Measurements from ENCODE around the gene SEH1L. TPM values are rescaled to one million over a fixed set of nuclear protein-coding genes. Genes with fewer than 3 reads are reported as not detected.

Gene SEH1L
- total and polyA plus RNA-seq, 10 of the 15 experiments (the other 5 are each of a cell fraction or from before 2014, with no cell fraction given), result 27.5 to 109 (median 52.8) TPM

DNA sequence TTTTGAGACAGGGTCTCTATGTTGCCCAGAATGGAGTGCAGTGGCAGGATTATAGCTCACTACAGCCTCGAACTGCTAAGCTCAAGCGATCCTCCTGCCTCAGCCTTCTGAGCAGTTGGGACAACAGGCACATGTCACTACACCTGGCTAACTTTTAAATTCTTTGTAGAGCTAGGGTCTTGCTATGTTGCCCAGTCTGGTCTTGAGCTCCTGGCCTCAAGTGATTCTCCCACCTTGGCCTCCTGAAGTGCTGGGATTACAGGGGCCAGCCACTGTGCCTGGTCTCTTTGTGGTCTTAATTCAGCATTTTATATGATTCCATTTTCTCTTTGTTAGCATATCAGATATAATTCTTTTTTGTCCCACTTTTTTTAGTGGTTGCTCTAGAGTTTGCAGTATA lies 77.4 kb downstream of the SEH1L start (continued):
- TF ChIP-seq, protein P1, sequence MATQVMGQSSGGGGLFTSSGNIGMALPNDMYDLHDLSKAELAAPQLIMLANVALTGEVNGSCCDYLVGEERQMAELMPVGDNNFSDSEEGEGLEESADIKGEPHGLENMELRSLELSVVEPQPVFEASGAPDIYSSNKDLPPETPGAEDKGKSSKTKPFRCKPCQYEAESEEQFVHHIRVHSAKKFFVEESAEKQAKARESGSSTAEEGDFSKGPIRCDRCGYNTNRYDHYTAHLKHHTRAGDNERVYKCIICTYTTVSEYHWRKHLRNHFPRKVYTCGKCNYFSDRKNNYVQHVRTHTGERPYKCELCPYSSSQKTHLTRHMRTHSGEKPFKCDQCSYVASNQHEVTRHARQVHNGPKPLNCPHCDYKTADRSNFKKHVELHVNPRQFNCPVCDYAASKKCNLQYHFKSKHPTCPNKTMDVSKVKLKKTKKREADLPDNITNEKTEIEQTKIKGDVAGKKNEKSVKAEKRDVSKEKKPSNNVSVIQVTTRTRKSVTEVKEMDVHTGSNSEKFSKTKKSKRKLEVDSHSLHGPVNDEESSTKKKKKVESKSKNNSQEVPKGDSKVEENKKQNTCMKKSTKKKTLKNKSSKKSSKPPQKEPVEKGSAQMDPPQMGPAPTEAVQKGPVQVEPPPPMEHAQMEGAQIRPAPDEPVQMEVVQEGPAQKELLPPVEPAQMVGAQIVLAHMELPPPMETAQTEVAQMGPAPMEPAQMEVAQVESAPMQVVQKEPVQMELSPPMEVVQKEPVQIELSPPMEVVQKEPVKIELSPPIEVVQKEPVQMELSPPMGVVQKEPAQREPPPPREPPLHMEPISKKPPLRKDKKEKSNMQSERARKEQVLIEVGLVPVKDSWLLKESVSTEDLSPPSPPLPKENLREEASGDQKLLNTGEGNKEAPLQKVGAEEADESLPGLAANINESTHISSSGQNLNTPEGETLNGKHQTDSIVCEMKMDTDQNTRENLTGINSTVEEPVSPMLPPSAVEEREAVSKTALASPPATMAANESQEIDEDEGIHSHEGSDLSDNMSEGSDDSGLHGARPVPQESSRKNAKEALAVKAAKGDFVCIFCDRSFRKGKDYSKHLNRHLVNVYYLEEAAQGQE (IDR thresholded peaks at IDR 0.05; ENCODE audit: low read depth, low read length), result no peak

DNA sequence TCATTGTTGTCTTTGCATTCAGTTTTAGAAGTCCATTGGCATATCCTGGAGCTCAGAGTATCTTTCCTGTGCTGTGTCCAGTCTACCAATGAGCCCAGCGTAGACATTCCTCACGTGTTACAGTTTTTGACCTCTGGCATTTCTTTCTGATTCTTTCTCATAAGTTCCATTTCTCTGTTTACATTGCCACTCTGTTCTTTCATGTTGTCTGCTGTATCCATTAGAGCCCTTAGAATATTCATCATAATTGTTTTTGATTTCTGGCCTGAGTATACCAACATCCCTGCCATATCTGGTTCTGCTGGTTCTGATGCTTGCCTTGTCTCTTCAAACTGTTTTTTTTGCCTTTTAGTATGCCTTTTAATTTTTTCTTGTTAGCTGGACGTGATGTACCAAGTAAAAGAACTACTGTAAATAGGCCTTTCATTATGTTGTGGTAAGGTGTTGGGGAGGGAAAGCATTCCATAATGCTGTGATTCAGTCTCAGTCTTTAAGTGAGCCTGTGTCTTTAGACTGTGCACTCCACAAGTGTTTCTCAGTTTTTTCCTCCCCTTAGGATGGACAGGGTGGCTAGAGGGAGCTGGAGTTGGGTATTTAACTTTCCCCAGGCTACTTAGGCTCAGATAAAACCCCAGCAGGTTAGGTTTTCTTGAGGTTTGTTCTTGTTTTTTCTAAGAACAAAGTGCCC lies 78.9 kb downstream of the SEH1L start:
- no peak overlapping the region for H3K4me2 ChIP-seq (ENCODE audit: control insufficient read depth, insufficient read depth)
- CTCF ChIA-PET, result interaction anchor here (0.7 kb wide), 1 partner anchor 36 kb away, joined by 3 read pairs; no protein-coding TSS in a partner anchor

More for the DNA sequence above, 78.9 kb downstream of the SEH1L start:
- no peak for FAIRE-seq
- no peak for TF ChIP-seq ESRRA (IDR thresholded peaks at IDR 0.05; ENCODE audit: low read length)
- TF ChIP-seq, protein P2, sequence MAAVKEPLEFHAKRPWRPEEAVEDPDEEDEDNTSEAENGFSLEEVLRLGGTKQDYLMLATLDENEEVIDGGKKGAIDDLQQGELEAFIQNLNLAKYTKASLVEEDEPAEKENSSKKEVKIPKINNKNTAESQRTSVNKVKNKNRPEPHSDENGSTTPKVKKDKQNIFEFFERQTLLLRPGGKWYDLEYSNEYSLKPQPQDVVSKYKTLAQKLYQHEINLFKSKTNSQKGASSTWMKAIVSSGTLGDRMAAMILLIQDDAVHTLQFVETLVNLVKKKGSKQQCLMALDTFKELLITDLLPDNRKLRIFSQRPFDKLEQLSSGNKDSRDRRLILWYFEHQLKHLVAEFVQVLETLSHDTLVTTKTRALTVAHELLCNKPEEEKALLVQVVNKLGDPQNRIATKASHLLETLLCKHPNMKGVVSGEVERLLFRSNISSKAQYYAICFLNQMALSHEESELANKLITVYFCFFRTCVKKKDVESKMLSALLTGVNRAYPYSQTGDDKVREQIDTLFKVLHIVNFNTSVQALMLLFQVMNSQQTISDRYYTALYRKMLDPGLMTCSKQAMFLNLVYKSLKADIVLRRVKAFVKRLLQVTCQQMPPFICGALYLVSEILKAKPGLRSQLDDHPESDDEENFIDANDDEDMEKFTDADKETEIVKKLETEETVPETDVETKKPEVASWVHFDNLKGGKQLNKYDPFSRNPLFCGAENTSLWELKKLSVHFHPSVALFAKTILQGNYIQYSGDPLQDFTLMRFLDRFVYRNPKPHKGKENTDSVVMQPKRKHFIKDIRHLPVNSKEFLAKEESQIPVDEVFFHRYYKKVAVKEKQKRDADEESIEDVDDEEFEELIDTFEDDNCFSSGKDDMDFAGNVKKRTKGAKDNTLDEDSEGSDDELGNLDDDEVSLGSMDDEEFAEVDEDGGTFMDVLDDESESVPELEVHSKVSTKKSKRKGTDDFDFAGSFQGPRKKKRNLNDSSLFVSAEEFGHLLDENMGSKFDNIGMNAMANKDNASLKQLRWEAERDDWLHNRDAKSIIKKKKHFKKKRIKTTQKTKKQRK (IDR thresholded peaks at IDR 0.05; ENCODE audit: low read depth, low read length), result no peak
- DNase-seq (ENCODE audit: low read depth, low spot score), result no peak
- H2AFZ ChIP-seq (ENCODE audit: control insufficient read depth, low read depth, low read length), result no peak overlapping the region
- no peaks in the 10 kb centered on the region; the same call in 2 of the 3 replicates for H3K9me3 ChIP-seq (replicated peaks; ENCODE audit: control insufficient read depth, insufficient read depth, low read length)
- WGBS (ENCODE audit: insufficient coverage, insufficient replicate concordance, low lambda C conversion rate, missing lambda C conversion rate), result 94% methylated on average over 3 of the region's 3 CpGs
- intact Hi-C loops (cut with micrococcal nuclease; ENCODE audit: unreplicated experiment), result no loop called here
- H3K79me2 ChIP-seq (ENCODE audit: control insufficient read depth, insufficient read depth, low read length), result peaks cover 5% of the 10 kb centered on the region
- H3K9ac ChIP-seq (ENCODE audit: control insufficient read depth, insufficient read depth, low read length), result no peak overlapping the region
- no peaks in the 10 kb centered on the region for H3K4me1 ChIP-seq (ENCODE audit: control insufficient read depth, insufficient read depth, low read length)
- no peak overlapping the region for H3K27ac ChIP-seq (ENCODE audit: control insufficient read depth, insufficient read depth)
- H3K27me3 ChIP-seq (replicated peaks in 1 of 2; ENCODE audit: control insufficient read depth in 2 of 2, insufficient read depth in 2 of 2, low read length in 1 of 2), result no peaks in the 10 kb centered on the region
- no peak overlapping the region for H3K4me3 ChIP-seq
- SMC1A ChIA-PET (ENCODE audit: uncharacterized antibody, unreplicated experiment), result interaction anchor here (1.2 kb wide), 1 partner anchor 28 kb away, joined by 3 read pairs; no protein-coding TSS in a partner anchor
- no peak for ATAC-seq
- no peaks in the 10 kb centered on the region for H4K20me1 ChIP-seq (ENCODE audit: control insufficient read depth, insufficient read depth)
- POLR2A ChIA-PET, result no interaction called here
- in situ Hi-C loops (cut with MboI), result no loop called here
- RAD21 ChIA-PET (ENCODE audit: unreplicated experiment), result no interaction called here
- H3K36me3 ChIP-seq (ENCODE audit: control insufficient read depth in 2 of 2, insufficient read depth in 2 of 2, low read length in 1 of 2), result peaks cover 6 to 24% of the 10 kb centered on the region in 2 experiments
- no TSS peak for BruUV-seq (replicated peaks)
